SIG-M5 treated with dmso at 0.1 percent for 504 hours (cell line): ENCODE results near the gene BCDIN3D.
A peak's percentile ranks its signal among the peaks of the same experiment; 100 is the strongest.
"Not testable (repeated sequence)": the region's sequence is repeated elsewhere in the genome, so short reads cannot be mapped to it uniquely, and the experiment has no call there.

Source experiments
- DNase-seq: peaks from one replicate; lab custom pipeline; 2025; ENCODE audit not compliant: unreplicated experiment; lab: John Stamatoyannopoulos, UW

Gene BCDIN3D

DNA sequence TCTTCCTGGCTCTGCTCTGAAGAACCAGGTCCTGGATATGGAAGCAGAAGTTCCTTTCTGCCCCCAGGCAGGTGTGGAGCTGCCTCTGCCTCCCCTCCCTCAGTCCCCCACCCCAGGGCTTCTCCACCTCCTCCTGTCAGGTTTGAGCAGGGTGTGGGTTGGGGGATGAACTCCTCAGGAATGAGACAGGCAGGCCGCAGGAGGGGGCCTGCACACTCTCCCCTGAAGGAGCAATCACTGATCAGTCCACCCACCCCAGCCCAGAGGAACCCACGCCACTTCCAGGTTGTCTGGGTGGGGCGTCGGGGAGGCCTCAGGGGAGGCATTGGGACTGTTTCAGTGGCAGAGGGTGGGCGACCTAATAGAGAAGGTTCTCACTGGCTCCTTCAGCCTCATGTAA lies 34.2 kb upstream of the BCDIN3D start:
- DNase-seq, result no peak

DNA sequence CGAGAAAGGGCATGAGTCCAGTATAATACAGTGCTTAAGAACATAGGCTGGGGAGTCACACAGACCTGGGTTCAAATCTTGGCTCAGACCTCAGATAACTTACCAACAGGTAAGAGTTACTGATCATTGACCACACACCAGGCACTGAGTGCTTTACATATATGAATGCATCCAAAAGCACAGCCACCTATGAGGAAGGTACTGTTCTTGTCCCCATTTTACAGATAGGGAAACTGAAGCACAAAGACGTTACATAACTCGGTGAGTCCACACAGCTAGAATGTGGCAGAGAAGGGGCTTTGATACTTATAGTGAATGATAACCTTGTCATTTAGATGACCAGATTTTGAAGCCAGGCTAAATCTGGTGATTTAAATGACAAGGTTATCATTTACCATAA lies 33.2 kb upstream of the BCDIN3D start:
- no peak for DNase-seq

DNA sequence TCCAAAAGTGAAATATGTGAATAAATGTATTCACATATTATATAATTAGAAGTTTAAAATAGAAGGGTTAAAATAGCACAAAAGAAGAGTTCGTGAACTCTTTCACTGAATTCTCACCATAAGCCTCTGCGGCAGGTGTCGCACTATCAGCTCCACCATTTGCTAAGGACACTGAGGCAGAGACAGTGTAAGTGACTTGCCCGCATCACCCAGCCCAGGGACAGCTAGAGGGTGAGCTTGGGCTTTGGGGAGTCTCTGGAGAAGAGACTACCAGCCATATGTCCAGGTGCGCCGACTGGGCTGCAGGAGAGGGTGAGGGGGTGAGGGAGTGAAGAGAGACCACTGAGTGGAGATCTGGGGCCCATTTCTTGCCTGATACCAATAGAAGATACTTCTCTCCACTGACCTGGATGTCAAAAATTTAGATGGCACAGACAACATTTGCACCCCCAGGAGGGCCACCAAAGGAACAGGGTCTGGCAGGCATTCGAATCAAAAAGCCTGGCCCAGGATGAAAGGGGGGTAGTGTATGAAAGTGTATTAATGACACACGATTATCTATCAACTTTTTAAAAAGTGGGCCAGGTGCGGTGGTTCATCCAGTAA lies 32.3 kb upstream of the BCDIN3D start:
- no peak for DNase-seq

DNA sequence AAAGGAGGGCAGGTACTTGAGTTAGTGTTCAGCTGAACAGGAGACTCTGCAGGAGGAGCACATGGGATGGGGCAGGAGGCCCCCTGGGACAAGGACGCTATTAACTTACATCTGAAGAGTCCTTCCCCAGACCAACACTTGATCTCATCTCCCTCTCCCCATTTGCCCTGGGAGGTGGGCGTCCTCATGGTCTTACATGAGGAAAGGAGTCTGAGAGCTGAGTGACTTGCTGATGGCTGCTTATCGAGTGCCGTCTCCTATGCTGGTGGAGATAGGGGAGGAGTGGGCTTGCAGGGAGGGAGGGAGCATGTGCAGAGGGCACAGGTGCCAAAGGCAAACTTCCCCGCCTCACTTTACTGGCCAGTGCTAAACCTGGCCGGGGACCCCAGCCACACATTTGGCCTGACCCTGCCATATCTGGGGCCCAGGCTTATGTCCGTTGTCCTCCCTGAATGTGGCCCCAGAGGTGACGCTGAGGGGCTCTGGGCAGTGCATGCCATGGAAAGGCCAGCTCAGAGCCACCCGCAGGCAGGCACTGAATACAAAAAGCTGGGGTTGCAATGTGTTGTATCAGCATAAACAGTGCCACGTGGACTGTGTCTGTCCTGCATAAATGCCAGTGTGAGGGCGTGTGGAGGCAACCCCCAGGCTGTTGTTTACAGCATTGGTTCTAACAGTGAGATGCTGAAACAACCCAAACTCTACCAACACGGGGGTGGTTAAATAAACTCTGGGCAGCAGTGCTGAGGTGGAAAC lies 31.4 kb upstream of the BCDIN3D start:
- no peak for DNase-seq

DNA sequence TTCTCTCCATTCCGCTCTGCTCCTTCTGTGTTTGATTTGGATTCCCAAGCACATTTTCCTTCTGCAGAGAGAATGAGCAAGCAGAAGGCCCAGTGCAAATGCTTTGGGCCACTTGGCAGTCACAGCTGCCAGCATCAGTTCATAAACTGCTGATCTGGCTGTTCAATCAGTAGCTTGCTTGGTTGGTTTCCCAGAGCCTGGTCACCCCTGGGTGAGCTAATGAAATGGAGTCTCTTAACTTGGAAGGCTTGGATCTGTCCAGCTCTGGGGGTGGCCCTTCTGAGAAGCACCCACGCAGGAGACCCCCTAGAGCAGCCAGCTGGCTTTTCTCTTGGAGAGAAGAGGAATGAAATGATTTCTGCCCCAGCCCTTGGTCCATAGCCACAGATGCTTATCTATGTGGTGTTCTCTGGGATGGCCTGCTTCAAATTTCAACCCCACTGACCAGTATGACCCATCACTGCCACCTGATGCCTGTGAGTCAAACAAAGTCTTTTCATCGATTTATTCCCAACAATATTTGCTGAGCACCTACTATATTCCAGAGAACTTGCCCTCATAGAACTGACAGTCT lies 30.5 kb upstream of the BCDIN3D start:
- no peak for DNase-seq

DNA sequence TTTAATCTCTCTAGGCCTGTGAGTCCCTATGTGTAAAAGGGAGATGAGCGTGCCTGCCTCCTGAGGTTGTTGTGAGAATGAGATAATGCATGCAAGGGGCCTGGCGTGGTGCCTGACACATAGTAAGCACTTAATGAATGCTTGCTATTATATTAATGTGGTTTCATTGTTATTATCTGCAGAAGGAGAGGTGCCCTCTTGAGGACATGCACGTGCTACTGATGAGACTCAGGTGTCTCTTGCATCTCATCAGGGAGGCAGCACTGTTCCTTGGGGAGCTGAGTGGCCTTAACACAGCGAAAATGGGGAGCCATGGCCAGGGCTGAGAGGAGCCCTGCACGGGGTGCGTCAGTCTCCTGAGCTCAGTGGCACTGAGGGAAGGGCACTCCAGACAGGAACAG lies 29.9 kb upstream of the BCDIN3D start:
- DNase-seq, result no peak

DNA sequence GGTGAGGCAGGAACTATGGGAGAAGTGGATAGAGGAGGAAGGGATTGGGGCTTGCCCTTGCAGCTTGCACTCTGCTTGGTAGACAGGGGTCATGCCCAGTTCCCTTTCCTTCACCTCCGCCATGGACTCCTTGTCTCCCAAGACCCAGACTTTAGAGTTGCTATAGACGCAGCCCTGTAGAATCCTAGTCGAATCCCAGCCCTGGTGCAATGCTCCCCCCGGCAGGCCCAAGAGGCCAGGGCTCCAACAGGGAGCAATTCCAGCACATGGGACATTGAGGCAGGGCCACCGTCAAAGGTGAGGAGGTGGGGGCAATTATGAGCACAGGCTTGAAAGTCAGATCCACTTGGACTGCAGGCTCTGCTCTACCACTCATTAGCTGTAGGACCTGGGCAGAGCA lies 29.5 kb upstream of the BCDIN3D start:
- no peak for DNase-seq

DNA sequence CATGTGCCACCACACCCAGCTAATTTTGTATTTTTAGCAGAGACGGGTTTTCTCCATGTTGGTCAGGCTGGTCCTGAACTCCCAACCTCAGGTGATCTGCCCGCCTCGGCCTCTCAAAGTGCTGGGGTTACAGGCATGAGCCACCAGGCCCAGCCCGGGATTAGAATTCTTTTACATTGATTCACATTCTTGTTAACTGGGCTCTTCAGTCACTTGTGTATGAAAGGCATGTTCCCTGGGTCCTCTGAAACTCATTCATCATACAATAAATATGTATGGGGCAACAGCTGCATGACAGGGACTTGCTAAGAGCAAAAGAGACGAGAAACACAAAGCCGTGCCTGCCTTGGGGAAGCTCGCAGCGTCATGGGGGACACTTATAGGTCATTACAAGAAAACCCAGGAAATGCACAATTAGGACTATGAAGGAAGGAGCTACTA lies 28.9 kb upstream of the BCDIN3D start:
- DNase-seq, result not testable (repeated sequence)

DNA sequence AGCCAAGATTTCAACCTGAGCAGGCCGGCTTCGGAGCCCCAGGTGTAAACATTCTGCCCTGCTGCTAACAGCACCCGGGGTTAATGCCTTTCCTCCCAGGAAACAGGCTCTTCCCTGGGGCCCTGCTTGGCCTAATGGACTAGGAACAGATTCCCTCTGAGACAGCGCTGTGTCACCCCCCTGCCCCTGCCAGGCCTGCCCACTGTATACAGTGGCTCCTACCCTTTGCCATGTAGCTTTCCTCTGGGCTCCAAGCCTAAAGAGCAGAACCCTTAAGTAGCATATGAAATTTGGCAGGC lies 28.3 kb upstream of the BCDIN3D start:
- no peak for DNase-seq

DNA sequence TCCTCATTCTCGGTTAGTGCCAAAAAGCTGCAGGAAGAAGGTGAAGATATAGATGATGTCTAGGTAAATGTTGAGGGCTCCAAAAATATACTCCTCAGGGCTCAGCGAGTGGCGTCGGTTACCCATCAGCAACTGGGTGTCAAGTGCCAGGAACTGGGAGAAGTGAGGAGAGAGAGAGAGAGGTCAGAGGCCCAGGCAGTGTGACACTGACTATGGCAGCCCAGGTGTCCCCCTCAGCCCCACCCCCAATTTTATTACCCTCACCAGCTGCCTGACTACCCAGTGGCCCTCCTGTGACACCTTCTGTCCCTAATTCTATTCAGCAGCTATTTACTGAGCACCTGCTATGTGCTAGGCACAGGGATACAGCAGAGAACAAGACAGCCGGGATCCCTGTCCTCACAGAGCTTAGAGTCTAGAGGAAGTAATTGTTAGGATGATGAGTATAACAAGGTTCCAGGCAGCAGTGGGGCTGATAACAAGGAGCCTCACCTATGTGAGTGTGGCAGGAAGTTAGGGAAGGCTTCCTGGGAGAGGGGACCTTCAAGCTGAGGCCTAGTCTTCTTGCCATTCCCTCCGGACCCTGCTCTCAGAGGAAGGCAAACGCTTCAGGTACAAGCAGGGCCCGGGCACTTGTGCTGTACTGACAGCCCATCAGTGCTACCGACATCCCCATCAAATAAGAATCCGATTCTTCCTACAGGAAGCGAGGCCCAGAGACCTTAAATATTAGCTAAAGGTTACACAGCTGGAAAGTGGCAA lies 27.8 kb upstream of the BCDIN3D start:
- DNase-seq, result no peak

DNA sequence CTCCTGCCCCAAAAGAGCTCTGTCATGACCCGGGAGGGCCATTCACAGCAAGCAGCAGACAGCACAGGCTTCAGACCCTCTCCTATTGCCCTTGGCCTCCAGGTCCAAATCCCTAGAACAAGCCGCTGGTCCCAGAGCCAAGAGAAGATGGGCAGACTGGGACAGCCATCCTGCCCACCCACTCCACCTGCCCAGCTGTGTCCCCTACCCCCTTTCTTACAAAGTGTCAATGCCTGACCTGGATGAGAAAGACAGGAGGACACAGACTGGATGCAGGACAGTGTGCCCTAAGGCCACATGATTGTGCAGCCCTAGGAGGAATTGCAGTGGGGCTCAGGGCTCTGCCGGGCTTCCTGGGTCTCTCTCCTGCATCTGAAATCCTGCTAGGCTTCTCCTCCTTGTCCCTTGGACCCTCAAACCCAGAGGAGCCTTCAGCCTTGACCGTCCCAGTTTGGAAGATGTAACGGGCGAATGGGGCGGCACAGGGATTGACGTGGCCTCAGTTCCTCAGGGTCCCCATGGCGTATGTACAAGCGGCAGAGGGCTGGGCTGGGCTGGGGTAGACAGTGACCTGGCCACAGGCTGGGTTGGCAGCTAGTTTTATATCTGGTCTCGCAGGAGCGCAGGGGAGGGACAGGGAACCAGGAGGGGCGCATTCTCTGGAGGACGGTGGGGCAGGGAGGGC lies 27.1 kb upstream of the BCDIN3D start:
- no peak for DNase-seq

DNA sequence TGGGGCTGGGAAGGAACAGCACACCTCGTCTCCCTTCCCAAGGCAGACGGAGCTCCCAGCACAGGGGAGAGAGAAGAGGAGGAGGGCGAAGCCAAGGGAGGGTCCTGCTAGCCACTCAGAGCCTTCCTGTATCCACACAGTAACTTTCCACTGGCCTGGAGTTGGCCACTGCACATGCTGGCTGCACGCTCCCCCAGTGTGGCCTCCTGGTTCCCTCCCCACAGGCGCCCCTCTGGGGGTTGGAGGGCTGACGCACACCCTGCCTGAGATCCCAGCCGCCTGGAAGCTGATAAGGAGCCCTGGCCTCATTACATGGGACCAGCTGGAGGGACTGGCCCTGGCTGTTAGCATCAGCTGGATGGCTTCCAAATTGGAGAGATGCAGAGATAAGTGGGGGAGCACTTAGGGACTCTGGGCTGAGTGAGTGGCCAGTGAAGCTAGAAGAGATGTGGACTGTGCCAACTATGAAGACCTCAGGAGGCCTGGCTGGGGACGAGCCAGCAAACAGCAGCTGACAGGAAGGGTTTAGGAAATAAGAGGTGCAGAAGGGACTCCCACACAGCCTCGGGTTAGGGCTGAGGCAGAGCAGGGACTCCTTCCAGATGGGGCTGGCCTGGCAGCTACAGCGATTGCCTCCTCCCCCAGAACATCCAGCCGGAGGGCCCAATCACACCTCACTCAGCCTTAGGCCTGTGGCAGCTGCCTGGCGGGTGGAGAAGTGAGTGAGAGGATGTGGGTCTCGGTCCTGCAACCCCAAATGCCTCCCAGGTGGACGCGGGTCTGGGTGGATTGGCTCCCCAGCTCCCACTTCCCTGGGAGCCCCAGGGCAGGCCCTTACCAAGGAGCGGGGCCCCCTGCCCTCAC lies 26.3 kb upstream of the BCDIN3D start:
- peak; percentile 13 for DNase-seq

DNA sequence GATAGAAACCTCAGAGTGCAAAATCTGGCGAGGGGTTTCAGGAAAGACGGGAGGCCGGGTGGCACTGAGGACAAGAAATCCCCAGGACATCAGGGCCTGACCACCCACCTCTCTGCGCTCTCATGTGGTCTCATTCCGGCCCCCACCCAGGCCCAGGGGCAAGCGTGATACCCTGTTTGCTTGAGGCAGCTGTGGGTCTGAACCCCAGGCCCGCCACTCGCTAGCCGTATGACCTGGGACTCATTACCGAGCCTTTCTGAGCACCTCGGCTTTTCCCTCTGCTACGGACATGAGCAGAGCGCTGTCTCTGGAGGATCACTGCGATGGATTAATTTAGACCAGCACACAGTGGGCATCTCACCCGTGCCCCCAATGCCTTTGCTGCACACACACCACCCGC lies 25.5 kb upstream of the BCDIN3D start:
- DNase-seq, result no peak

DNA sequence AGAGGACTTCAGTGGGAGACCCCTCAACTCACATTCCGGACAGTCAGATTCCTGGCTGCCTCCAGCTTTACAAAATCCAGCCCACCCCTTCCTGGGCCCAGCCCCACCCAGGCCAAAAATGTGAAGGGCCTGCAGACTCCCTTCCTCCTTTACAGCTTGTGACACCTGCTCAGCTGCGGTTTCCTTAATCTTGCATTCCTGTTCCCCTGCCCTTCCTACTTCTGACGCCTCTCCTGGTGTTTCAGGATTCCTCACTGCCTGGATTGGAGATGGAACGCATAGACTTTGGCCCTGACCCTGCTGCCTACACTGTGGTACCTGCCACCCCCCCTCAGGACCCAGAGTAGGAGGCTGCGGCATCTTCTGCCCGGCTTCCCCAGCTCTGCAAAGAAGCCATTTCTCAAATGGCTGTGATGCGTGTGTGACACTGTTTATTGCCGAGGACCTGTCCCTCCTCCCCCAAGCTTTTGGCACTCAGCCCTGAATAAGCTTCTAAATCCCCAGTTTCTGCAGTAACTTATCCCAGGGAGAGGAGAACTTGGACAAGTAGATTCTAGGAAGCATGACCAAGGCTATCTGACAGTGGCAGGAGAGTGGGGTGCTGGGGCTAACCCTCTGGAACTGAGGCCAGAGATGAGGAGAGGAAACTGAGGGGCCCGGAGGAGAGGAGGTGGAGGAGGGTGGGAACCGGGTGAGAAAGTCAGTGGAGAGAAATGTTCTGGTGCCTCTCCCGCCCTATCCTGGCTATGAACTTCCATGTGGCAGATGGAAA lies 24.9 kb upstream of the BCDIN3D start:
- DNase-seq, result no peak

DNA sequence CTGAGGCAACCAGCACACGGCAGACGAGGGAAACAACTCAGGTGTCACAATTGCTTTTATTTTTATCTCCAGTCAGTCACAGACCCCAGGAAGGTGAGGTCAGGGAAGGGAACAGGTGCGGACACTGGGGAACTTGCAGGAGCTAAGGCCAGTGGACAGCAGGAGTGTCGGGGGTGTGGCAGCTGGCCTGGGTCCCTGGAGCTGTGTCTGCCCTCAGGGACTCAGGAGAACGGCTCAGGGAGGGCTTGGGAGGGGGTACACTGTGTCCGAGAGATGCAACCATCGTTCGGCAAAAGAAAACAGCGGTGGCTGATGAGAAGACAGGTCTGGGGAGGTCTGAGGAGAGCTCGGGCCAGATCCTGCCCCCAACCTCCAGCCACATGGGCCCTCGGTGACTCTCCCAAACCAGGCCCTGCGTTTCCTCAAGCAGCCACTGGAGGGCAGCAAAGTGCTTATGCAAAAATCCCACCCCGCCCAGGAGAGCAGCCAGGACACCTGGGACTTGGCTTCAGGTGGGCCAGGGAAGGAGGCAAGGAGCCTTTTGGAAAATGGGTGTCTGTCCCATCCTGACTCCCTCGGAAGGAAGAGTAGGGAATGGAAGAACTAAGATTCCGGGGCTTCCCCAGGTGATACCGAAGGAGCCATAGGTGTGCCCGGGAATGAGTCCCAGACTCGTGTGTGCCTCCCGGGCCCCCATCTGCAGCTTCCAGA lies 24.1 kb upstream of the BCDIN3D start:
- DNase-seq, result peak; percentile 47

DNA sequence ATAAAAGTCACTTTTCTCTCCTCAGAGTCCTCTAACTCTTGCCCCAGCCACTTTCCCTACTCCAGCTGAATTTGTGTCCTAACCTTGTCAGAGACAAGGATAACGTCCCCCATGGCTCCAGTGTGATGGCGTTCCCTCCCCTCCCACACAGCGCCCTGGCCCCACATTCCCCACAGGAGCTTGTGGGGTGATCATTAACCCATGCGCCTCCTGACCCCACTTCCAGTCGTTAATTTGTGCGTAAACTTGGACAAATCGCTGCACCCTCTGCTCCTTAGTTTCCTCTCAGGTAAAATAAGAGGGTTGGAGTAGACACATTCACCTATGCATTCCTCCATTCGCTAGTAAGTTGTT lies 22.9 kb upstream of the BCDIN3D start:
- DNase-seq, result no peak

DNA sequence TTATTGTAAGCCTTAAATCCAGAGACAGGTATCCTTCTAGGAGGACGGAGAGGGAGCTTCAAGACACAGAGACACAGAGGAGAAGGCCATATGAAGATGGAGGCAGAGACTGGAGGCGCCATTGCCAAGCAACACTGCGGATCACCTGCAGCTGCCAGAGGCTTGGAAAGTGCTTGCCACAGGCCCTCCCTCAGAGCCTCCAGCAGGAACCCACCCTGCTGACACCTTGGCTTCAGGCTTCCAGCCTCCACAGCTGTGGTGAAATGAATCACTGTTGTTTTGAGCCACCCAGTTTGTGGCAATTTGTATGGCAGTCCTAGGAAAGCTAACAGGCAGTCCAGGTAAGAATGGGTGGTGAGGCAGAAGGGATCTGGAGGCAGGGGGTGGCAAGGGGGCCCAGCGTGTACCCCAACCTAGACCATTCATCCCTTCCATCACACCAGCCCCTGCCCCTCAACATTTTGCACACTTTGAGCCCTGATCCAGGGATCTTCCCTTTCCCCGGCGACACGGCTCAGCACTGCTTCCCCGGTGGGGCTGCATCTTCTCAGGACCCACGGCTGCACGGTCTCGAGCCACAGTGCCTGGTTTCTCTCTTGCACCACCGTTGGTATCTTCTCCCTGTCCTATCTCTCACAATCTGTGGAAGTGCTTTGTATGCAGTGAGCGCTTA lies 22.3 kb upstream of the BCDIN3D start:
- no peak for DNase-seq

DNA sequence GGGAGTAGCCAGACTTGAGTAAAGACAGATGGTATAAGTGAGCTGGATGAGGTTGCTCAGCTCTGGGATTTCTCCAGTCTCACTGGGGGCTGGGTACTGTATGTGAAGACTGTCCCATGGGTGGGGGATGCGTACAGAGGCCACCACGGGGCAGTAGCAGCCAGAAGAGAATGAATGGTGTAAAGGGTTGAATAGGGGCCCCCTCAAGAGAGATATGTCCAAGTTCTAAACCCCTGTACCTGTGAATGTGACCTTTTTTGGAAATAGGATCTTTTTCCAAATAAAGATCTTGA lies 21.8 kb upstream of the BCDIN3D start:
- no peak for DNase-seq
